ENCODE results near the gene CAMTA2. TPM values are rescaled to one million over a fixed set of nuclear protein-coding genes. Genes with fewer than 3 reads are reported as not detected.
A peak's percentile ranks its signal among the peaks of the same experiment; 100 is the strongest.

Gene CAMTA2
- polyA plus RNA-seq, 3 donors: 25.3 to 35.7 (median 34.8) TPM

DNA sequence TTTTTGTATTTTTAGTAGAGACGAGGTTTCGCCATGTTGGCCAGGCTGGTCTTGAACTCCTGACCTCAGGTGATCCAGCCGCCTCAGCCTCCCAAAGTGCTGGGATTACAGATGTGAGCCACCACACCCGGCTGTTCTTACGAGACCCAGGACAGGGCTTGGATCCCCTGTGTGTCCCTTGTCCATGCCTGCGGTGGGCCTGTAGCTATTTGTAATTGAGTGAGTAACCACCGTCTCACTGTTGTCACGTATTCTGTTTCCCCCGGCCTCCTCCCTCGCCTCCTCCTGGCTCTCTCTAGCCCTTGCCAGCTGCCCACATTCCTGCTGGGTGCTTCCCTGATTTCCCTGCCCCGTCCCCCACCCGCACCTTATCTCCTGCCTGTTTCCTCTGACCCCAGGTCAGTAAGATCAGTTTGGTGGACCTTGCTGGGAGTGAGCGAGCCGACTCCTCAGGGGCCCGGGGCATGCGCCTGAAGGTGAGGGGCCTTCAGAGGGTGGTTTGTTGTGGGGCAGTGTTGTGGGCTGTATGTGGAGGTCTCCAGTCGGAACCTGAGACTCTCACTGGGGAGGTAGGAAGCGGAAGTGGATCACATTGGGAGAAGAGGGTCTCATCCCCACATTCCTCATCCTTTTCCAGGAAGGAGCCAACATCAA is 15.9 kb upstream of the CAMTA2 start:
- no peak for DNase-seq

DNA sequence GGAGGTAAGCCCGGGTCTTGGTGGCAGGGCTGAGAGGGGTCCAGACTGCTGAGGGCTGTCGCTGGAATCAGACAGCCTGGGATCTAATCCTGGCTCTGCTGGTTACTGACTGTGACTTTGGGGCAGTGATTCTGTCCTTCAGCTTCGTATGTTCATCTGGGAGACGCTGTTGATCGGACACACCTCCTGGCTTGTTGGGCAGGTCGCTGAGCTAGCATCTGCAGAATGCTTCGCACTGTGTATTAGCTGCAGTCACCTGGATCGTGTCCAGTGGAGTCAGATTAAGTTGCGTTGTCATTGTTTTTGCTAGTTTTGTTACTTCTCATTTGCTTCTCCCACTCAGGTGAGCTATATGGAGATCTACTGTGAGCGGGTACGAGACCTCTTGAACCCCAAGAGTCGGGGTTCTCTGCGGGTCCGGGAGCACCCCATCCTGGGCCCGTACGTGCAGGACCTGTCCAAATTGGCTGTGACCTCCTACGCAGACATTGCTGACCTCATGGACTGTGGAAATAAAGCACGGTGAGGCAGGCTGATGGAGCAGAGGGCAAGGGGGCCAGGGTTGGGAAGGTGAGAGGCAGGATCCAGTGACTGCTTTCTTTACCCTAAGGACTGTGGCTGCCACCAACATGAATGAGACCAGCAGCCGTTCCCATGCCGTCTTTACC is 14.8 kb upstream of the CAMTA2 start:
- DNase-seq: no peak

DNA sequence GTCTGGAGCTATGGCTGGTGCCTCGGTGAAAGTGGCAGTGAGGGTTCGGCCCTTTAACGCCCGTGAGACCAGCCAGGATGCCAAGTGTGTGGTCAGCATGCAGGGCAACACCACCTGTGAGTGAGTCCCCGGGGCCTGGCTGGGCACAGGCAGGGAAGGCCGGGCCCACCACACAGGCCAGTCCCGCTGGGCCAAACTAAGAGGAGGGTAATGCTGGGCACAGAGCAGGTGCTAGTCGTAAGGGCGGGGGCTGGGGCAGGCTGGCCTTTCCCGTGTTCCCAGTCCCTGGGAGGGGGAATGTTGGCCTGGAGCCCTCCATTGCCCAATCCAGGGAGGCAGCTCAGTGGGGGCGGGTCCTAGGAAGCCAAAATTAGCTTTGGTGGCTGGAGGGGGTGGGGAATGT is 12.8 kb upstream of the CAMTA2 start:
- DNase-seq: no peak

DNA sequence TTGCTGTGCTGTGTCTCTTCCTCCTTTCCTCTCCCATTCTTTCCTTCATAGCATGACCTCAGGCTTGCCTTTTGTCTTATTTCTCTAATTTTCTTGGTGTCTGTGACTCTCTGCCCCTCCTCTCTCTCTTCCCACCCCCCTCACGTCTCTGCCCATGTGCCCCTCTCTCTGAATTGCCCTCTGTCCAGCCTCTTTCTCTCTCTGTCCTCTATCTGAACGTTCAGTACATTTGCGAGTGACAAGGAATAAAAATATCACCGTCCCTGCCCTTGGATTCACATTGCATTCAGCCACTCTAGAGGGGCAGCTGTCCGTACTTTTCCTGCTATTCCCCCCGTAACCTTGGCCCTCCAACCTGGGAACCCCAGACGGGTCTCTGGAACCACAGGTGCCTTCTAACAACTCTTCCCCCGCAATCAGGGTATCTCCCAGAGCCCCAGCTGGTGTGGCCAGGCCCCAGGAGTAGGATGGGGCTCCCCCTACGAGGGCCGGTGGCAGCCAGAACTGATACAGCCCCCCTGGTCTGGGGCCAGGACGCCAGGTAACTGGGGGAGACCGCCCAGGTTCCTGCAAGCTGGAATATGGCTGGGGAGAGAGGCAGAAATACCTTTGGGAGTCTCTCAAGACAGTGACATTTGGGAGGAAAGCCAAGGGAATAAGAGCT is 12.1 kb upstream of the CAMTA2 start:
- no peak for DNase-seq

DNA sequence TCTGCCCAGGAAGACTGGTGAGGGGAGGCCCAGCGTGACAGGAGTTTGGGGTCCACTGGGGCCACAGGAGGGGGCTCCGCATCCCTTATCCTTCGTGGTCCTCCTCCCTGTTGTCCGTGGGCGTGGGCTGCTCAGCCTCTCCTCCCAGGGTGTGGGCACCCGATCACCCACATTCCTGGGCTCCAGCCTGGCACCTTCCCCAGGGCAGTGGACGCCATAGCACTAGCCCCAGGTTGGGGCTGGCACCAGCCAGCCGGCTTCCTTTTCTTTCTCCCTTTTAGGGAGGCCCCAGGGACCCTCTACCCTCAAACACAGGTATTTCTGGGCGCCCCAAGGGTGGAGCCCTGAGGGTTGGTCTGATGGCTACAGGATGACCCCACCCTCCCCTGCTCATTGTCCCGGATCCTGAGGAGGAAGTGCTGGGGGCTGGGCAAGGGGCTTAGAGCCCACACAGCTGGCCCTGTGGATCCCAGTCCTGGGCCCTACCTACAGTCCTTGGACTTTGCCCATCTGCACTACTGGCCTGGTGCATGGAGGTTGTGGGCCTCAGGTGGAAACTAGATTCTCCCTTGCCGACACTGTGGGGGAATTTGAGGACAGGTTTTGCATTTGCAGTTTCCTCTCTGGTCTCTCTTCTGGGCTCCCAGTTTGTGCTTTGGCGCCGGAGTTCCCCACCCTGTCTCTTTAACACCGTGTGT is 11.4 kb upstream of the CAMTA2 start:
- DNase-seq: no peak

DNA sequence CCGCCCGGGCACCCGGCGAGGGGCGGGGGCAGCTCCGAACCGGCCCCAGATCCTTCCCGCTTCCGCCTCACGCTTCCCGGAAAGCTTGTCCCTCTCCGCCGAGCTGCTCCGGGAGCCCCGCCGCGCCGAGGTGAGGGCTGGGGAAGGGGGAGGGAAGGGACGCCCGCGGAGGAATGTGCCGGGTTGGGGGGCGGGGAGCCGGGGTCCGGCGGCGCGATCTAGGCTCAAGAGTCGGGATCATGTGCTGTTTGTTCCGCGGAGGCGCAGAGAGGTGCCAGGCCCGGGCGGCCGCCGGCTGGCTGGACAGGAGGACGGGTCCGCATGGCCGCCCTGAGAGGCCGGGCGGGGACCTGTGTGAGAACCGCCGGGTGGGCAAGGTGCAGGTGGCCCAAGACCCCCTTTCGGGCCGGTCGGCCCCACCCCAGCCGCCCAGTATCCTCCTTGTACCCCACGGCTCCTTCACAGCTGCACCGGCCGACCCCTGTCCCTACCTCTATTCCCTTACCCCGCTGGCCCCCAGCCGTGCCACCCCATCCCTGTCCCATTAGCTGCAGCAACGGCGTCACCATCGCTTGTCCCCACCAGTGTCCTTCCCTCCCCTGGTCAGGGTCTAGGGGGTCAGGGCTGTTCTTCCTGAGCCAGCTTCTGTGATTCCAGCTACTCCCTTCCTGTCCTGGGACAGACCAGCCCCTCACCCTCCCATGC is 10.7 kb upstream of the CAMTA2 start:
- no peak for DNase-seq

DNA sequence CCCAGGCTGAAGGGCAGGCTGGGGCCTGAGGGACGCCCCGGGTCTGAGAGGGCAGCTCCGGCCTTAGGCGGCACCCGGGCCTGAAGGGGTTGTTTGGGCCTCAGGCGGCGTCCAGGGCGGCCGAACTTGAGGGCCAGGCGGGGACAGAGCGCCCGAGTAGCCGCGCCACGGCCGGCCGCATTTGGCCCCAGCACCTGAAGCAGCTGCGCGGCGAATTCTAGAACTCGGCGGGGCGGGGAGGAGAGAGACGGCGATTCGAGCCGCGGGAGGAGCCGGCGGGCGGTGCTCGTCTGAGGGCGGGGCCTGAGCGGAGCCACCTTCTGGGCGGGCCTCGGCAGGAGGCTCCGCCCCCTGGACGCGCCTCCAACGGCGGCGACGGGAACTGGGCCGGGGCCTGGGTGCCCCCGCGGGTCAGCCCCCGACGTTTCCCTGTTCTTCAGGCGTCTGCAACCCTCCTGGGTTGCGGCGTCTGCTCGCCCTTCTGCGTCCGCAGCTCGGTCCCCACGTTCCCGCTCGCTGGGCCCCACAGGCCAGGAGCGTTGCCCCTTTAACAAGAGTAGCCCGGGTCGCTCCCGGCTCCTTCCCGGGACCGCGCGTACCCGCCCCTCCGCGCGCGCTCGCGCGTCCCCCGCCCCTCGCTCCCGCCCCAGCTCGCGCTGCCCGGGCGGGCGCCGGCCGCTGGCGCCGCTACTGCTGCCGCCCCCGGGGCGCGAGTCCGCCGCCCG is 10.0 kb upstream of the CAMTA2 start, which contains the start of the genes INCA1 and KIF1C:
TSS of gene INCA1 (minus strand) at position 221 of the 725 bp plus-strand sequence. CDS start 3,085 bp downstream, outside the sequence.
TSS of gene KIF1C (plus strand) at position 649 of the 725 bp plus-strand sequence. CDS start 2,297 bp downstream, outside the sequence.
- DNase-seq: peak; percentile 92

DNA sequence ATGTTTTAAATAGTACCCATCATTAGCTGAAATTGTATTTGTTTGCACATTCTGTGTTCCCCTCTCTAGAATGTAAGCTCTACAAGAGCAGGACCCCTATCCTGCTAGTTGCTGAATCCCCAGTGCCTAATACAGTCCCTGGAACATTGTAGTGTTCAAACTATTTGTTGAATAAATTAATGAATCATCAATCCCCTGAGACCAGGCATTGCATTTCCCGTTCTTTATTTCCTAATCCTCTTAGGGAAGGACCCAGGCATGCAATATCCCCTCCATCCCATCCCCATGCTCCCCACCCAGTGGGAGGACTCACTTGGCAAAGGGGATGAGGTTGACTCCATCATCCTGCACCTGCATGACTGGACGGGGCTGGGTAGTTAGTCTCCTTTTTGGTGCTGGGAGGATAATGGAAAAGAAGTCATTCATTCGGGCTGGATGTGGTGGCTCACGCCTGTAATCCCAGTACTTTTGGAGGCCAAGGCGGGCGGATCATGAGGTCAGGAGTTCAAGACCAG is 6.7 kb upstream of the CAMTA2 start:
- no peak for DNase-seq

DNA sequence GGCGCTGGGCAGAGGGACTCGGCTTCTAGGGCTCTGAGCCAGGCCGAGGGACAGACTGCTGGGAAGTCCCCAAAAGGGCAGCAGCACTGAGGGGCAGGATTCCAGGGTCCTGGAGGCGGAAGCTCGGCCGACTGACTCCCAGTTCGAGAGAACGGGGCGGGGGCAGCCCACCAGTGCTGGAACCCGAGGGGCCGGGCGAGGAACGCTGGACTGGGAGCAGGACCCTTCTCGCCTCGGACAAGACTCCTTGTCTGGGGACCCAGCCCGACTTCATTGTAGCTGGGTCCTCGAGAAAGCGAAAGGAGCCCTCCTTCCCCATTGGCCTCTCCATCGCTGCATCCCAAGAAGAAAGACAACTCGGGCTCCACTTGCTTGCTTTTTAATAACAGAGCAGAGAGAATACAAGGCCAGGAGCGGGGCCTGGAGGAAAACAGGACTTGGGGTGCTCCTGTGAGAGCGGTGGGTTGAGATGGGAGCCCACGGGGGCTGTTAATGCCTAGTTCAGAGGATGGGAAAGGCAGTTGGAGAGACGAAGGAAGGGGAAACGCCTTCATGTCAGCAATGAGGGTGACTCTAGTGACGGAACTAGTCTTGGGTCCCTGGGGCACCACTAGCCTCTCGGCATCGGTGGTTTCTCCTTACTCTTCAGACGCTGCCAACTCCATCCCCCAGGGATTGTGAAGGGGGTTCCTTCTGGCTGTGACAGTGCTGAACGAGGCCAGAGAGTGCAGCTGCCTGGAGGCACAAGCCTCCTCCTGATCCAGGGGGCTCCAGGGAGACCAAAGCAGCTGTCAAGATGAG is 492 bp upstream of the CAMTA2 start:
- no peak for DNase-seq

DNA sequence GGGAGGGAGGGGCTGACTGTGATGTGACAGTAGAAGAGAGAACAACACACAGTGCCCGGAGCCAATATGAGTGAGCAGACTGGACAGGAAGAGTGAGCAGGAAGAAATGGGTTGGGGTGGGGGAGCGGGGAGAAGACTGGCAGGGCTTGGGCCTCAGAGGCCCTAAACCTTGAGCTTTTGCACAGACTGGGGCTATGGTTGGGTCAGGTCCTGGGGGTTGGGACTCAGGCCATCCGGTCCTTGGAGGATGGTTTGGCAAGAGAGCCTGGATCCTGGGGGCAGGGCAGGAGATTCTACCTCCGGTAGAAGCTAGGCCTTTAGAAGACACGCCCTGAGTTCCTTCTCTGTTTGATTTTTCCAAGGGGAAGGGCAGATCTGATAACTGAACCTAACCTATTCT is 1.1 kb downstream of the CAMTA2 start:
- no peak for DNase-seq

DNA sequence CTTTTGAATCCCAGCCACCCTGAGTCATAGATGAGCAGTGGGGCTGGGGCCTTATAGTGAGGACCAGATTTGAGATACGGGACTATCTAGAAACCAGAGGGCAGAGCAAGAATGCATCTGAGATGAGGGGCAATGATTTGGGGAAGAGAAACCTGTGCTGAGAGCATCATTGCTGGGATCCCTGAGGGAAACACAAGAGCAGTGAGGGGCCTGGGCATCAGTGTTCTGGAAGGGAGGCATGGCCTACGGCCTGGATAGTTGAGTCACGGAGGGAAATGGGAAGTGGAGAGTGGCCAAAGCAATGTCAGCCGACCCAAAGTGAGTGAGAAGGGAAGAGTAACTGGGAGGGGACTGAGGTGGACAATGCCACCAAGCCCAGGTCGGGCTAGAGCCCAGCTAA is 5.2 kb downstream of the CAMTA2 start:
- DNase-seq: no peak

DNA sequence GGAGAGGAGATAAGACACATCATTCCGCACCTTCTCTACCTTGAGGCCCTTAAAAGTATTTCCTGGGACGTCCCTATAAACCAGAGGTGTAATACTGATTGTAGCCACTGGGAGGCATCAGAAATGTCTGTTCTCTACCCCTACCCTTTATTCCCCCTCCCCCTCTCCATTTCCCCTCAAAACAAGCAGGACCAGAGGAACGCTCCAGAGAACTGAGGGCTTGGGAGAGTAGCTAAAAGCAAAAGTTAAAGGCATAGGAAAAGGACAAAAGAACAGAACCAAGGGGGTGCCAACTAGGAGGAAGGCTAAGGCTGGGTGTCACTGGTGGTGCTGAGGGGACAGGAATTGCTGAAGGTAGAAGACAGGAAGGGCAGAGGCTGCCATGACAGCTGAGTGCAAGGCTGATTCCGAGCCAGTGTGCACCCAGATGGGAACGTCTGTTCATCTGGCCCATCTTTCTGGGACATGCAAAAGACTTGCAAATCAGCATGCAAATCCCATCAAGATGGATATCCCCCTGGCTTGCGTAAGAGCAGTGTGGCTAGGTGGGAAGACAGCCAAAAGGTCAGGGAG is 6.7 kb downstream of the CAMTA2 start:
- DNase-seq: peak; percentile 75

DNA sequence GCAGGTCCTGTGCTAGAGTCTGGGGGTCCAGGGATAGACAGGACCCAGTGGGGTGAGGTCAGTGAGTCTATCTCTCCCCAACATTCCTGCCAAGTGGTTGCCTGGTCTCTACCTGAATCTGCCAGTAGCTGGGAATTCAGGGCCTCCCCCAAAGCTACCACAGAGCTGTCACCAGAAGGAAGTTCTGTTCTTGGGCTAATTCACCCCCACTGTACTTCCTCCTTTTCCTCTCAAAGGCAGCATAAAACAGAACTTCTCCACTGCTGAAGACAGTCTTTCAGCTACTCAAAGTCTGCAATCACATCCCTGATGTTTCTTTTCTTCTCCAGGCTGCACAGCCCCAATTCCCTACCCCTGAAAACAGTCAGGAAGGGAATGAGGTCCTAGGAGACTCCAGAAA is 8.7 kb downstream of the CAMTA2 start:
- no peak for DNase-seq

DNA sequence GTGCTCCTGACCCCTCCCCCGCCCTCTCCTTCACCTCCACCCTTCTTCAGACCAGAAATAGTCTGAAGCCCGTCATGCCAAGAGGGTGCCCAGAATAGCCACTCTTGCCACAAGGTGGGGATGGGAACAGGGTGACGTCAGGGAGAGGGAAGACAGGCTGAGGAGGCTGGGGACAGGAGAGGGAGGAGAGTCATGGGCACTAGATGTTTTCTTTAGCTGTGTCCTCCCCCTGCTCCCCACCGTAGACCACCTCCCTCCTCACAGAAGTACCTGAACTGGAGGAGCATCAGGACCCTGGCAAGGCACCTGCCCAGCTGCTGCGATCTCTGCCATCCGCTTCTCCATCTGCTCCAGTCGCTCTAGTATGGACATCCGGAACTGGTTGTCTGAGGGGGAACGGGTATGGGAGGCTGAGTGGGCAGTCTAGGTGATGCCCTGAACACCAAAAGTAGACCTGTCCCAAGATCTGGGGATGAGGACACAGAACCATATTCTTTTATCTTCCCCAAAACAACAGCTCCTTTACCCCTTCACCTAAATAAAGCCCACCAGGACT is 13.3 kb downstream of the CAMTA2 start:
- no peak for DNase-seq

DNA sequence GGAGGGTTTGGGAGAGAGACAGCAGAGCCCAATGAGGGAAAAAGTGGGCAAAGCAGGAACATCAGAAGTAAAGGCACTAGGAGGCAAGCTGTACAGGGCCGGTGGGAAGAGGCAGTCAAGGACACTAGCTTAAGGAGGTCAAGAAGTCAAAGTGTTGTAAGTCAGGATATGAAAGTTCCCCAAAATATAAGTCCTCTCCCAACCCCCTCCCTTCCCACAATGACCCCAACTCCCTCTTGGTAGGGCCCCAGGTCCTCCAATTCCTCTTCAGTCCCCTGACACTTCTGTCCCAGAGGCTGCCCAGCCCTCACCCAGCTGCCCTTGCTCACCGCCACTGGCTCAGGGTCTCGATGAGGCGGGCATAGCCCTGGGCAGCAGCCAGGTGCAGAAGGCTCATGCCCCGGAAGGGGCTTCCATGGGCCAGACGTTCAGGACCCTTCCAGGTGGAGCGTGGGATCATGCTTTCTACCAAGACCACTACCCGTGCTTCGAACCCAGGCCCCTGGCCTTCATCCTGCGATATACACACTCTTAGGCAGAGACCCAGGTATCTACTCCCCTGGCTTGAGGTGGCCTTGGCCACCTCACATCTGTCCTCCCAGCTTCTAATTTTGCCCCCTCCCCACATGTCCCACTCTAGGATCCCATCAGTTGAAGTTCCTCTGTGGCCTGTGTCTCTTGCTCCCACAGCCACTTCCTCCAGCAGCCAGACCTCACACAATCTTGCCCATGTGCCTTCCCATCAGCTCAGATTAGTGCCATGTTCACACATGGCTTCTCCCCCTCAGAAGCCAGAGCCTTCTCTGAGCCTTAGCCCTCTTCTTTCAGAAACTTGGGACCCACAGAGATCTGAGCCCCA is 14.0 kb downstream of the CAMTA2 start:
- no peak for DNase-seq

DNA sequence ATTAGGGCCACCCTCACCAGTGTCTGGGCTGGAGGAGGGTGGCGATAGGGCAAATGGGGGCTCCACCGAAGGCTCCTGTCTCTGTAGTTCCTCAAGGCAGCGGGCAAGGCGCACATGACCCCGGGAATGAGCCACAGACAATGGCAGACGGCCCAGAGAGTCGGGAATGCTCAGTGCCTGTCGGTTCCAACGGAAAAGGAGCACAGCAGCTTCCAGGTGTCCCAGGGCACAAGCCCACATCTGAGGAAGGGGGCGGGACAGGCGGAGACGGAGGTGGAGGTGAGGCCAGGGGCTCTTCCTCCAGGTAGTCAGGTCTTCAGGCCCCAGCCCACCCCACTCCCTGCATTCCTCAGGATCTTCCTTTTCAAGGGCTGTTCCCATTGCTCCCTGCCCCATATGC is 14.7 kb downstream of the CAMTA2 start:
- no peak for DNase-seq

DNA sequence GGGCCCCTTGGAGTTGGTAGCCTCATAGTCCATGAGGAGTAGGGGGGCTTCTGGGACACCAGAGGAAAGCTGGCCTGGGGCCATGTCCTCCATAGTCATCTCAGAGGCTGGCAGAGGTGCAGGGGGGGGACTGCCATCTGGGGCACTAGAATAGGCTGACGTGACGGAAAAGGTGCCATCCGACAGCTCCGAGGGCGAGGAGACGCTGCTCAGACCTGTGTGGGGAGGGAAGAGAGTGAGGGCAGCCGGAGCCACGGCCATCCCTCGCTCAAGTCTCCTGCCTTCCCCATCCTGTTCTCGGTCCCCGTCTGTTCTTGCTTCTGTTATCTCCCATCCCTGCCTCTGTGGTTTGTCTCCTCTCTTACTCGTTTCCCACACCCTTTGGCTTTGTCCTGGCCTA is 15.2 kb downstream of the CAMTA2 start:
- no peak for DNase-seq

DNA sequence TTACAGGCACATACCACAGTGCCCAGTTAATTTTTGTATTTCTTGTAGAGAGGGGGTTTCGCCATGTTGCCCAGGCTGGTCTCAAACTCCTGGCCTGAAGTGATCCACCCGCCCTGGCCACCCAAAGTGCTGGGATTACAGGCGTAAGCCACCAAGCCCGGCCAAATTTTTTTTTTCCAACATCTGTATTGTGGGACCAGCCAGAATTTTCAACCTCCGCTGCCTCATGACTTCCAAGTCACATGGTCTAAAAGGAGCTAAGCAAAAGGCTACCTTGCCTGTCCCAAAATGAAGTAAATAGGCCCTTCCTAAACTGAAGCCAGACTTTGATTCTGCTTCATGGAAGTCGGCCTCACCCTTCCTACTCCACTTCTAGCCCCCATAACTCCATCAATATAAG is 15.6 kb downstream of the CAMTA2 start:
- DNase-seq: no peak

Data from renal pelvis (tissue), 4 donors.